Hematopoietic multipotent progenitor cell treated with erythropoietin and hydrocortisone succinate and interleukin-3 and kit ligand, for 8 days (in vitro differentiated cells): ENCODE measurements around the gene CEP128.

Source experiments
- DNase-seq: peaks from one replicate; pipeline ENCODE4 v3.0.0-alpha.2; 2015

CEP128 gene

DNA sequence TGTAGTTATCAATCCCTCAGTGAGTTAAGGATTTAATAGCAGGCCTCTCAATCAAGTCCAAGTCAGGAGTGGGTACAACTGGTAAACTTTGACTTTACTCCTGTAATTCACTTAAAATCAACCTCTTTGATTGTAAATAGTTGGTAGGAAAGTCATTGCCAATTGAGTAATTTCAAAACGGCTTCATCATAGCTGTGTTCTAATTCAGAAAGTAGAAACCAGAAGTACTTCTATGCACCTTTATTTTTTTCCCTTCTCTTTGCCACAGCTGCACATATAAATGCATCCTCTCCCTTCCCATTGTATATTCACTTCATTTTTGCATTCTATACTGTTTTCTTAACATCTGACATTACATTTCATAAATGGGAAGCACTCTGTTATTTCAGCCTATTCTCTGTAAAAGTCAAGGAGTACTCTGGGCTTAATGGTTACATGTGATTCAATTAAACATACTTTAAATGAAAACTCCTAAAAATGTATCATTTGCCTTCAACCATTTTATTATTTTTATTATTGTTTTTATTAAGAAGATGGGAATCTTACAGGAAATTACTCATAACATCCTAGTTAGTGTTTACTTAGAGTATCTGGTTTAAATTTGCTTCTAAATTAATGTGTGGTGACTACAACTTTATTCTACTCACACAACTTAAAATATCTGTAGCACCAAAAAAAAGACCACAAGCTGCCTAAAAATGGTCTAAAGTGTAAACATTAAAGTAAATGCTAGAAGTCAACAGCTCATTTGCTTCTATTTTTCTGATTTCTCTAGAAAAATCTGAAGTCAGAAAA, 171.2 kb downstream of the CEP128 start:
- DNase-seq, result no peak

DNA sequence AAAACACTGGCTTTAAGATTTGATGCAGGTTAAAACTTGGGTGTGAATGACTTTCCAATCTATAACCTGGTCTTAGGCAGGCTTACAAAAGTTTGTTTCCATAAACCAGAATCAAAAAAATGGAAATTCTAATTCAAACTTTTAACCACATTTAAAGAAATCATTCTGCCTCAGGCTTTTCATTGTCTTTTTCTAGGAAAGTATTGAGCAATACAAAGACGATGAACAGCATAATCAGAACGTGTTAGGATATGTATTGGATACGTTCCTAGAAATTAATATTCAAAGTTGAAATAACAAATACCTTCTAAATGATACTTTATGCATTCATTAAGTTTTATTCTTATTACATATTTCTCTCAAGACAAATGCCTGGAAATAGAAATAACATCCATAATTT, 172.9 kb downstream of the CEP128 start:
- DNase-seq, result no peak

GRCh38 chr14:80764921-80765507, 176.5 kb downstream of the CEP128 start:
- DNase-seq, result no peak

GRCh38 chr14:80764496-80764895, 177.0 kb downstream of the CEP128 start:
- no peak for DNase-seq

- no peak for DNase-seq
Measured at GRCh38 chr14:80762641-80763228, 178.8 kb downstream of the CEP128 start.

DNA sequence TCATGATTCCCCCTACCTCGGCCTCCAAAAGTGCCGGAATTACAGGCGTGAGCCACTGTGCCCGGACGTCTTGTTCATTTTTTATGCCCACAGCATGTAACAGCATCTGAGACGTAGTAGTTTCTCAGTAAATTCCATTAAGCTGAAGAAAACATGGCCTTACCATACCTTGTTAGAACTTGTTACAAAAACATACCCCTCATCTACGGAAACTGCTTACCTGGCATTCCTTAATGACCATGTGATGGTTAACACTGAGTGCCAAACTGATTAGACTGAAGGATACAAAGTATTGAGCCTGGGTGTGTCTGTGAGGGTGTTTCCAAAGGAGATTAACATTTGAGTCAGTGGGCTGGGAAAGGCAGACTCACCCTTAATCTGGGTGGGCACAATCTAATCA, 186.8 kb downstream of the CEP128 start:
- DNase-seq, result no peak

- no peak for DNase-seq
Measured at GRCh38 chr14:80751285-80751684, 190.3 kb downstream of the CEP128 start.

DNA sequence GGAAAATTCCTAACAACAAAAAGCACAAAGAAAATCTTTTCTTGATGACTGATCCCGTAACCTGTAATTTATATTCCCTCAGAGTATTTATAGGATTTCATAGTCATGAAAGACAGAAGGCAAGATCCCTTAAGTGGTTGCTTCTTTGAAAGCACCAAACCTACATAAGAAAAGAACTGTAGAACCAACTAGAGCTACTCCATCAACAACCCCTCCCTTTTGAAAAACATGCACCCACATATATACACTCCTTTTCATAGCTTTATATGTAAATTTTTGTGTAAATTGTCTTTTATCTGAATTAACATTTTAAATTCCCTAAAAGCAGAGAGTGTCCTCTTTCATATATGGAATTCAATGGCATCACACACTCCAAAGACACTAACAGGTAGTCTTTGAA, 215.3 kb downstream of the CEP128 start:
- no peak for DNase-seq

DNA sequence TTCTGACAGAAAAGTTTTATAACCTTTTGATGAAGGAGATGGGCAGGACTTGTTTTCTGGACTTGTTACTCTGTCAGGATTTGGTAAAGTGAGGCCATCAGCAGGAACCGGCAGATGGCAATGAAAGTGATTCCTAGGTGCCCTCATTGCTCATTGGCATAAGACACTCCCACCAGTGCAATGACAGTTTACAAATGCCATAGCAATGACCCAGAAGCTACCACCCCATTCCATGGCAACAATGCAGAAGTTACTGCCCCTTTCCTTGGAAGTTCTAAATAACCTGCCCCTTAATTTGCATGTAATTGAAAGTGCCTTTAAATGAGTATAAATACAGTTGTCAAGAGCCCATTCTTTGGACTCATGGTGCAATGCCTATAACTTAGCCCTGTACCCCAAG, 222.6 kb downstream of the CEP128 start:
- no peak for DNase-seq

GRCh38 chr14:80714474-80714873, 227.1 kb downstream of the CEP128 start:
- DNase-seq, result no peak

DNA sequence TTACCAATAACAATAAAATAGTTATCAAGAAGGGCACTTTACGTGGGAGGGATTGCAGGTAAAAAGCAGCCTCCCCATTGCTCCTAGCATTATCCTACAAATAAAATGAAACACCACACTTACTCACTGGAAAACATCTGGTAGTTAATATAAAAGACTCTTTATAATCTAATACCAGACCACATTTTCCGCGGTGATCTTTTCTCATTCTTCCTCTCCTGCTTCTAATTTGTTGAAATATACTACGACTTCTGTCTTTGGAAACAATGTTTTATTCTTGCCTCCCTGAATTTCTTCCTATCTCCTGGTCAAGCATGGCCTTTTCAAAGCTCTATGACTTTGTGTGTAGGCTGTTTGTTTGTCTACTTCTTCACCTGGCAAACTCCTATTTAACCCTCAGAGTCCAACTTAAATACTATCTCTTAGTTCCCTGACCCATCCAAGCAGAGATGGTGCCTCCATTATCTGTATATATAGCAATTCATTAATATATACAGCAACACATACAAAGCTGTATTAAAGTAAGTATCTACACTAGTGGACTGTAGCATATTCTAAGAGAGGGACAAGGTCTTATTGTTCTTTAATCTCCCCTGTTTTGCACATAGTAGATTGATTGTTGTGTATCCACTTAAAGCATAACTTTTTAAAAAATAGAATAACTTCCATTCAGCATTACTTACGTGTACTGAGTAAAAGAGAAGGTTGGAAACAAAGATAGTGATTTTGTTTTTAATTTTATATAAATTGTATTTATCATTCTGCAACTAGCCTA, 228.3 kb downstream of the CEP128 start:
- no peak for DNase-seq

DNA sequence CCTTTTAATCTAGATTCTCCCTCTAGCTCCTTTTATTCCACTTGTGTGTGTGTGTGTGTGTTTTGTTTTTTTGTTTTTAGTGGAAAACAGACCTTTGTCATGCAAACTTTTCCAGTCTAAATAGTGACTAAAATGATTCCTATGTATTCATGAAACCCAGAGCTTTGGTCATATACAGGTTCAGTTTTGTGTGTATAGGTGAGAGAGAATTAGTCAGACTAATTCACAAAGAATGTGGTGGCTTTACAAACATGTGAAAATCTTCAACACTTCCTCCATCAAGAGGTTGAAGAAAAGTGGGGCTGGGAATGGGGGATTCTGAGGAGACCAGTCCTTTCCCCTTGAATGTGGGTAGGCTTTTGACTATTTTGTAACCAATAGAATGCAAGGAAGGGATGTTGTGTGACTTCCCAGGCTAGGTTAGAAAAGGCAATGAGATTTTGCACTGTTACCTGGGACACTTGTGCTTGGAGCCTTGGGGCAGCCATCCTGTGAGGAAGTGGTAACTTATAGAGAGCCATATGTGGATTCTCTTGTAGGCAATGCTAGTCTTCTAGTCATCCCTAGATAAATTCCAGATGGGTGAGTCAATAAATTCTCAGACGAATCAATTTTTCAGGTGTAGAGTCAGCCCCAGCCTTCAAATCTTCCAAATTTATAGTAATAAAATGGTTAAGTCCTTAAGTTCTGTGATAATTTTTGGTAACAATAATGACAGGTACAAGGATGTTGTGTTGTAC, 236.1 kb downstream of the CEP128 start:
- no peak for DNase-seq

- no peak for DNase-seq
Measured at GRCh38 chr14:80700601-80701000, 240.9 kb downstream of the CEP128 start.

GRCh38 chr14:80699861-80700260, 241.7 kb downstream of the CEP128 start:
- DNase-seq, result no peak

DNA sequence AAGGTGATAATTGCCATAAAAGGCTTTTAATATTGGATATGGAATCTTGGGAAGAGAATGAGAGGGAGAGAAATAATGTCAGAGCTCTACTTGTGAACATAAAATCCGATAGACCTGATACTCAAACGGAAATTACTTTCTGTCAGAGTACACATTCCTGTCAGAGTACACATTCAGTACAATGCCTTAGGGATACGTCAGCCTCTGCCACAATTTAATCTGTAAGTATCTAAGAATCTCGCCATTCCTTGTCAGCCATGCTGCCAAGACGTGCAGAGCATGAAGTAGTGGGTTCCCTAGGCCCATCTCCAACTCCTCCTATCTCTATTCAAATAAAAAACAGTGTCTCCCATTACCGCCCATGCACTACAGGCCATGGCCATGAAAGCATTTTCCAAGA, 242.6 kb downstream of the CEP128 start:
- DNase-seq, result no peak

- no peak for DNase-seq
Measured at GRCh38 chr14:80695869-80696268, 245.7 kb downstream of the CEP128 start.

DNA sequence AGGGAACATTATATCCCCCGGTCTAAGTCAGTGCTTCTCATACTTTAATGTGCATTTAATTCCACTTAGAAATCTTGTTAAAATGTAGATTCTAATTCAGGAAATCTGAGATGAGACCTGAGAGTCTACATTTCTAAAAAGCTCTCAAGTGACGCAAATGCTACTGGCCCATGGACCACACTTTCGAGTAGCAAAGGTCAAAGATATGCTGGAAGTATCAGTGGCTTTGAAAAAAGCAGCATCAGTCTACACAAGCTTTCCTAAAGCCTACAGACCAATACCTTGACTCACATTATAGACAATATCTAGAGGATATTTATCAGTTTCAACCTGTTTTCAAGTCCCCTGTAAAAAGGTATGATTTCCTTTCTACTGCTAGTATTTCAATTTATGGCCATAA, 248.6 kb downstream of the CEP128 start:
- DNase-seq, result no peak

DNA sequence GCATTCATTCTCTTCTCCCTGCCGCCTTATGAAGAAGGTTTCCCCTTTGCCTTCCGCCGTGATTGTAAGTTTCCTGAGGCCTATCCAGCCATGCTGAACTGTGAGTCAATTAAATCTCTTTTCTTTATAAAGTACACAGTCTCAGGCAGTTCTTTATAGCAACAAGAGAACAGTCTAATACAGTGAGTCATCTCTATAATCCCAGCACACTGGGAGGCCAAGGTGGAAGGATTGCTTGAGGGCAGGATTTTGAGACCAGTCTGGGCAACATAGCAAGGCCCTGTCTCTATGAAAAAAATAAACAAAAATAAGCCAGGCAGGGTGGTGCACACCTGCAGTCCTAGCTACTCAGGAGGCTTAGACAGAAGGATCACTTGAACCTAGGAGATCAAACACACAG, 259.9 kb downstream of the CEP128 start:
- DNase-seq, result no peak

DNA sequence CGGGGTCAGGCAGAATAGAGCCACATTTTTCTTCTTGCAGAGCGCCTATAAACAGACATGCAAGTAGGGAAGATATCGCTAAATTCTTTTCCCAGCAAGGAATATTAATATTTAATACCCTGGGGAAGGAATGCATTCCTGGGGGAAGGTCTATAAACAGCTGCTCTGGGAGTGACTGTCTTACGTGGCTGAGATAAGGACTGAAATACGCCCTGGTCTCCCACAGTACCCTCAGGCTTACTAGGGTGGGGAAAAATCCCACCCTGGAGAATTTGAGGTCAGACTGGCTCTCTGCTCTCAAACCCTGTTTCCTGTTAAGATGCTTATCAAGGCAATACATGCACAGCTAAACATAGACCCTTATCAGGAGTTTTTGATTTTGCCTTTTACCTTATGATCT, 262.3 kb downstream of the CEP128 start:
- DNase-seq, result no peak

- DNase-seq, result no peak
Measured at GRCh38 chr14:80678436-80678835, 263.1 kb downstream of the CEP128 start.

- no peak for DNase-seq
Measured at GRCh38 chr14:80669426-80669825, 272.1 kb downstream of the CEP128 start.

GRCh38 chr14:80664576-80664975, 277.0 kb downstream of the CEP128 start:
- no peak for DNase-seq

GRCh38 chr14:80663541-80663940, 278.0 kb downstream of the CEP128 start:
- DNase-seq, result no peak
